Measurements from ENCODE around the gene CTSC.

GRCh38 chr11:88329563-88330250 is 7.8 kb downstream of the CTSC start:
- TF ChIP-seq CTCF (IDR thresholded peaks at IDR 0.05) (no peak), EZH2 (IDR thresholded peaks at IDR 0.05; ENCODE audit: borderline replicate concordance, insufficient read depth, low read depth, low read length, poor library complexity, severe bottlenecking) (no peak)
